Effector CD8-positive, alpha-beta T cell (primary cell): ENCODE data around the gene INSIG1.

Source experiments
- DNase-seq: peaks from one replicate; lab custom pipeline; 2025; lab: John Stamatoyannopoulos, UW

The INSIG1 gene

GRCh38 chr7:155266440-155266839 is 31.2 kb upstream of the INSIG1 start:
- no peak for DNase-seq

DNA sequence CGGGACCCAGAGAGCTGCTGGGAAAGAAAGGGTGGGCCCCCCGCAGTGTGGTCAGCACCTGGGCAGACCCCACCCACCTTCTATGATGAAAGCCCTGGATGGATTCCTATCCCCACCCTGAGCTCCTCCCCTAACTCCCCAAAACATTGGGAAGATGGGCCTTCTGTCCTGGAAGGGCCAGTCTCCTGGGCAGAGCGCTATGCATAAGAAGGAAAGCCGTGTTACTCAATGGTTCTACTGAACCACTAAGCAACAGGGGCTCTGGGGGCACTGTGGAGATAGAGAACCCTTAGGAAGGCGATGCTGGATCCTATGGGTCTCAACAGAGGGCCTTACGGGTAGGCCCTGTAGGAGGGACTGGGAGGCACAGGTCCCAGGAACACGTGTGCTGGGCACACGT is 30.7 kb upstream of the INSIG1 start:
- no peak for DNase-seq

GRCh38 chr7:155267436-155267835 is 30.2 kb upstream of the INSIG1 start:
- no peak for DNase-seq

GRCh38 chr7:155268211-155268610 is 29.5 kb upstream of the INSIG1 start:
- DNase-seq: no peak

- DNase-seq: no peak
These were observed 28.6 kb upstream of the INSIG1 start for GRCh38 chr7:155268921-155269650.

GRCh38 chr7:155269766-155270585 is 27.7 kb upstream of the INSIG1 start:
- no peak for DNase-seq

- DNase-seq: no peak
These were observed 26.8 kb upstream of the INSIG1 start for GRCh38 chr7:155270861-155271260.

GRCh38 chr7:155274633-155275355 is 22.9 kb upstream of the INSIG1 start:
- DNase-seq: no peak

DNA sequence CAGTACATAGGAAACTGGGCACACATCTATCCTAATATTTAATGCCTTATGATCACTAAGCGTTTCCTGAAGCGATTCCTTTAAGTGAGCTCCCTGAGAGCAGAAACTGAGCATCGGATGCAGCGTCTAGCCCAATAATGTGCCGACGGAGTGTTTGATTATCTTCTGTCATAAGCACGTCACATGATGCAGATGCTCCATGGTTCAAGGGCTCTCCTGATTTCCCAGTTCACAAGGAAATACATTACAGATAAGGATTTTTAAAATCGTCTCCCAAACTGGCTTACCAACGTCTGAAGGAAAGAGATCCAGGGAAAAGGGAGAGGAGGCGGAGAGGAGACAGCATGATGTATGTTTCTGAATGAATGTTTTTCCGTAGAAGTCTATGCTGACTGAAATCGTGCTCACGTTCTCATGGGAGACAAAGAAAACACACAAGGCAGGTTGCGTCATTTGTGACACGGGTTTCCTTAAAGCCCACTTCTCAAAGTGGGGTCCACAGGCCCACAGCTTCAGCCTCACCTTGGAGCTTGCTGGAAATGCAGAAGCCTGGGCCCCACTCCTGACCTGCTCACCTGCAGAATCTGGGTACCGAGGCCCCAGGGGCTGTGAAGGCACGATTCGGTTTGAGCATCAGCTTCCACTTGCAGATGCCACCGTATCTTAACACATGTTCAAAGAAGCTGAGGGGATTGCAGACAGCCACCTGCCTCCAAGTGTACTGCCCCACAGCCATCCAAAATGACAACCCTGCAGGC is 21.5 kb upstream of the INSIG1 start:
- DNase-seq: no peak

DNA sequence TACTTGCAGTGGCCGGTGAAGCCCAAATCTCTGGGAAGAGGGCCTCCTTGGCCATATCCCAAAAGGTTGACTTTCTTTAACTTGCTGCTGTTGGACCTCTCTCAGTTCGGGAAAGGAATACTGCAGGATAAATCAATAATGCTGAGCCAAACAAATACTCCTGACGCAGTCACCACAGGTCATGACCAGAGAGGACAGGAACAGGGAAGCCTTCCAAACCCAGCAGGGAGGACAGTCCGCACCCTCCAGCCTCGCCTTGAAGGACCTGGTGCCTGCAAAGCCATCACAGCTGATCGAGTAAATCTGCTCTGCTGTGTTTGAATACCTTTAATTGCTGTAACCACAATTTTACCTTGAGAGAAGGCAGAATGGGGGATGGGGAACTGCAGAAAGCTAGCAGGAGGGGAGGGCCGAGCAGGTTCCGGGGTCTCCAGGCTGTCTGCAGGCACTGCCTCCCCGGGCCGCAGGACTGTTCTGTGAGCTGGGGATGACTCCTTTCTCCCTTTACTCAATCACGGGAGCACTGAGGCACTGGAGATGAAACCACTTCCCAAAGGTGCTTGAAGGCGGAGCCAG is 20.8 kb upstream of the INSIG1 start:
- no peak for DNase-seq

DNA sequence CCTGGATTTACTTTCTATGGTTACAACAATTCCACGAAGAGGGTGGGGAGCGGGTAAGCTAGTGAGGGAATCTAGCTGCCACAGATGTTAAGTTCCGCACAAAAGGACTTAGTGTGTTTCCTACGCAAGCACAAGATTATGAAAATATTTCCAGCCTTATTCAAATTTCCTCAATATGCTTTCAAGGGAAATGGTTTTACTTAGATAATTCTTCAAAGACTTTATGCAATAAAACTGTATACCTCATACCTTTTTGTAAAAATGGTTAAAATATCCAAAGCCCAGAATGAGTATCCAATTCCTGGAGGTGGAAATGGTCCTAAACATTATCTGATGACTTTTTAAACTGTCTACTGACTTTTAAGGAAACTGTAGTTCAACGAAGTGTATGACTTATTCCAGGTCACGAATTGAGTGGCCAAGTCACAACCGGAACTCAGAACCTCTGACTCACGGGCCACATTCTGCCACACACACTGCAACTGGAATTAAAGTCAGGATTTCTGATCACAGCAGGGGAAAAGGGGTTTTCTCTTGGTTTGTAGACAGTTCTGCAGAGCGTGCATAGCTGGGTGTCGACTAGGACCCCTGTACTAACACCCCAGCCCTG is 20.2 kb upstream of the INSIG1 start:
- no peak for DNase-seq

- no peak for DNase-seq
These were observed 18.8 kb upstream of the INSIG1 start for GRCh38 chr7:155278921-155279320.

- no peak for DNase-seq
These were observed 17.8 kb upstream of the INSIG1 start for GRCh38 chr7:155279787-155280445.

- no peak for DNase-seq
These were observed 17.0 kb upstream of the INSIG1 start for GRCh38 chr7:155280446-155281397.

GRCh38 chr7:155281398-155281969 is 16.2 kb upstream of the INSIG1 start:
- no peak for DNase-seq

- DNase-seq: no peak
These were observed 15.0 kb upstream of the INSIG1 start for GRCh38 chr7:155282671-155283070.

GRCh38 chr7:155283565-155284194 is 14.0 kb upstream of the INSIG1 start:
- no peak for DNase-seq

DNA sequence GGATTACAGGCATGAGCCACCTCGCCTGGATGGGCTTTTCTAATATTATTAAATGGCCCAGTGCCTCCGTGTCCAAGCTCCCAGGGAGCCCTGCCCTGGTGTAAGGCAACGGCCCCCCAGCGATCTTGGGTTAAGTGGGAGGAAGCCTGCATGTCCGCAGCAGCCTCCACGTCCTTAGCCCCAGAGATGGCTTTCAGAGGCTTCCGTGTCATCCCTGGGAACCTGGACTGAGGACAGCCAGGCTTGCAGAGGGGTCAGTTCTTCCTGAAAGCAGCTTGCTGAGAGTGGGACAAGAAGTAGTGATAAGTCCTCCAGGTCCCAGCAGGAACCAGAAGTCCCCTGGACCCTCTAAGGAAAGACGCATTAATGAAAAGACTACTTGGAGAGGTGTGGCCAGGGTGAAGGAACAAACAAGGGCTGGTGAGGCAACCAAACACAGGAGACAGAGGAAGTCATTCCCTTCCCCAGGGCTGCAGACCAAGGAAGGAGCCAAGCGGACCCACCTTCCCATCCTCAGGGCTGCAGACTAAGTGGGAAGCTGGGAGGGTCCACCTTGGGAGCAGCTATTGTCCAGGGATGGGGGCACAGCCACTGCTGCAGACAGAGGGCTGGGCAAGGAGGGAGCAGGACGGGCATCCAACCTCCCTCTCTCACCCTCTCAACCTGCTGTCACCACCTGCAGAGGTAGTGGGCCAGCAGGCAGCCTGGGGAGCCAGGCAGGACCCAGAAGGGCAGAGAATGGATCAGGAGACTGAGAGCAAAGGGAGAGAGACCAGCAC is 13.0 kb upstream of the INSIG1 start:
- DNase-seq: no peak
